H9 (cell line): ENCODE data around the gene B3GNT2. TPM values are rescaled to one million over a fixed set of nuclear protein-coding genes. Genes with fewer than 3 reads are reported as not detected.

Source experiments
- DNase-seq: peaks from one replicate; pipeline ENCODE4 v3.0.0-alpha.2; 2017
- H2AFZ ChIP-seq: one replicate; pipeline ENCODE4 v1.6.1; 2013; ENCODE audit warnings: mild to moderate bottlenecking, low read length, control low read depth, moderate library complexity
- H2AK5ac ChIP-seq: 2 replicates; pipeline ENCODE4 v1.6.1; 2013; ENCODE audit warnings: low read length, control low read depth, mixed read lengths; ENCODE audit not compliant: insufficient read length
- H2BK120ac ChIP-seq: one replicate; pipeline ENCODE4 v1.6.1; 2013; ENCODE audit warnings: low read depth, mild to moderate bottlenecking, low read length, control low read depth, inconsistent platforms; ENCODE audit not compliant: poor library complexity, severe bottlenecking
- H2BK12ac ChIP-seq: 2 replicates; pipeline ENCODE4 v1.6.1; 2013; ENCODE audit warnings: low read length, control low read depth, mixed read lengths, low read depth; ENCODE audit not compliant: insufficient read length
- H2BK15ac ChIP-seq: 2 replicates; pipeline ENCODE4 v1.6.1; 2013; ENCODE audit warnings: low read depth, low read length, control low read depth
- H2BK20ac ChIP-seq: one replicate; pipeline ENCODE4 v1.6.1; 2013; ENCODE audit warnings: low read depth, mild to moderate bottlenecking, low read length, control low read depth, inconsistent platforms; ENCODE audit not compliant: poor library complexity, severe bottlenecking
- H2BK5ac ChIP-seq: 2 replicates; pipeline ENCODE4 v1.6.1; 2013; ENCODE audit warnings: low read length, control low read depth, mixed read lengths; ENCODE audit not compliant: insufficient read length
- H3K14ac ChIP-seq: 2 replicates; pipeline ENCODE4 v1.6.1; 2013; ENCODE audit warnings: low read length, control low read depth; ENCODE audit not compliant: insufficient read depth
- H3K18ac ChIP-seq: 2 replicates; pipeline ENCODE4 v1.6.1; 2013; ENCODE audit warnings: low read depth, mild to moderate bottlenecking, mixed read lengths, low read length, control low read depth; ENCODE audit not compliant: insufficient read length
- H3K23ac ChIP-seq: 2 replicates; pipeline ENCODE4 v1.6.1; 2013; ENCODE audit warnings: low read length, control low read depth, mixed read lengths, low read depth; ENCODE audit not compliant: insufficient read length
- H3K23me2 ChIP-seq: 2 replicates; pipeline ENCODE4 v1.6.1; 2013; ENCODE audit warnings: low read depth, mild to moderate bottlenecking, mixed read lengths, low read length, control low read depth; ENCODE audit not compliant: insufficient read length, poor library complexity, severe bottlenecking
- H3K27ac ChIP-seq: 2 replicates; pipeline ENCODE4 v1.5.1; 2013; ENCODE audit warnings: low read length, control low read depth, mixed read lengths, low read depth; ENCODE audit not compliant: insufficient read length
- H3K27me3 ChIP-seq: 2 replicates; pipeline ENCODE4 v1.6.1; 2013; ENCODE audit warnings: low read length, control low read depth, inconsistent platforms; ENCODE audit not compliant: insufficient read depth
- H3K4ac ChIP-seq: 2 replicates; pipeline ENCODE4 v1.6.1; 2013; ENCODE audit warnings: low read depth, mild to moderate bottlenecking, control low read depth, inconsistent platforms, low read length, moderate library complexity
- H3K4me1 ChIP-seq: 2 replicates; pipeline ENCODE4 v1.6.1; 2013; ENCODE audit warnings: low read length, control low read depth, inconsistent platforms; ENCODE audit not compliant: insufficient read depth
- H3K4me2 ChIP-seq: 2 replicates; pipeline ENCODE4 v1.6.1; 2013; ENCODE audit warnings: low read length, control low read depth, mixed read lengths; ENCODE audit not compliant: insufficient read length, insufficient read depth
- H3K56ac ChIP-seq: 2 replicates; pipeline ENCODE4 v1.6.1; 2013; ENCODE audit warnings: low read depth, mild to moderate bottlenecking, mixed read lengths, low read length, control low read depth; ENCODE audit not compliant: insufficient read length
- H3K79me1 ChIP-seq: 2 replicates; pipeline ENCODE4 v1.6.1; 2013; ENCODE audit warnings: low read depth, mild to moderate bottlenecking, moderate library complexity, low read length, control low read depth, inconsistent platforms; ENCODE audit not compliant: insufficient read depth, poor library complexity, severe bottlenecking
- H3K79me2 ChIP-seq: 2 replicates; pipeline ENCODE4 v1.6.1; 2013; ENCODE audit warnings: low read length, control low read depth, inconsistent platforms; ENCODE audit not compliant: insufficient read depth
- H3K9ac ChIP-seq: 2 replicates; pipeline ENCODE4 v1.6.1; 2013; ENCODE audit warnings: low read length, control low read depth, mixed read lengths; ENCODE audit not compliant: insufficient read length; ENCODE audit errors: extremely low read depth
- H3K9me3 ChIP-seq: one replicate; pipeline ENCODE4 v1.6.1; 2013; ENCODE audit warnings: low read depth, low read length, inconsistent platforms; ENCODE audit not compliant: control insufficient read depth
- H3T11ph ChIP-seq: one replicate; pipeline ENCODE4 v1.6.1; 2013; ENCODE audit warnings: mild to moderate bottlenecking, low read length, control low read depth, inconsistent platforms
- H4K20me1 ChIP-seq: one replicate; pipeline ENCODE4 v1.6.1; 2013; ENCODE audit not compliant: control insufficient read depth, insufficient read length, insufficient read depth
- H4K5ac ChIP-seq: 2 replicates; pipeline ENCODE4 v1.6.1; 2013; ENCODE audit warnings: low read depth, mild to moderate bottlenecking, mixed read lengths, low read length, control low read depth; ENCODE audit not compliant: insufficient read length
- H4K8ac ChIP-seq: replicated peaks from 2 replicates; pipeline ENCODE4 v1.6.1; 2013; ENCODE audit warnings: low read length, control low read depth, mixed read lengths, low read depth; ENCODE audit not compliant: insufficient read length
- H4K91ac ChIP-seq: 2 replicates; pipeline ENCODE4 v1.6.1; 2013; ENCODE audit warnings: low read depth, mild to moderate bottlenecking, moderate library complexity, mixed read lengths, low read length, control low read depth; ENCODE audit not compliant: insufficient read length
- H3K27ac Mint-ChIP-seq, 3 experiments: 2 replicates in 2 of 3; 3 replicates in 1 of 3; pipeline ENCODE4 v1.8.0; 2020 to 2021; ENCODE audit warnings: mixed read lengths in 3 of 3, mild to moderate bottlenecking in 1 of 3, moderate library complexity in 1 of 3
- H3K27me3 Mint-ChIP-seq: 2 replicates; pipeline ENCODE4 v1.8.0; 2021; ENCODE audit warnings: low read depth, mild to moderate bottlenecking, moderate library complexity, mixed read lengths
- H3K36me3 Mint-ChIP-seq, 3 experiments: 2 replicates in 2 of 3; 3 replicates in 1 of 3; pipeline ENCODE4 v1.8.0; 2020 to 2021; ENCODE audit warnings: low read depth in 3 of 3, mixed read lengths in 3 of 3; ENCODE audit not compliant: insufficient read depth in 1 of 3
- H3K4me1 Mint-ChIP-seq, 2 experiments: 2 replicates each; pipeline ENCODE4 v1.8.0; 2020; ENCODE audit warnings: mixed read lengths in 2 of 2
- H3K4me3 Mint-ChIP-seq, 2 experiments: 2 replicates in 1 of 2; 3 replicates in 1 of 2; pipeline ENCODE4 v1.8.0; 2020 to 2021; ENCODE audit warnings: mild to moderate bottlenecking in 2 of 2, mixed read lengths in 2 of 2, moderate library complexity in 1 of 2
- H3K9me3 Mint-ChIP-seq, 2 experiments: 2 replicates in 1 of 2; 3 replicates in 1 of 2; pipeline ENCODE4 v1.8.0; 2020; ENCODE audit warnings: mild to moderate bottlenecking in 2 of 2, mixed read lengths in 2 of 2, moderate library complexity in 1 of 2
- total RNA-seq: library from RNA; stranded (reverse); gene quantifications from 2 replicates; pipeline ENCODE4 v1.2.1, GENCODE V29; 2021
- TF ChIP-seq, protein P1 (sequence below): fragments of 200-600 bp; sonication (generic); conservative IDR thresholded peaks from 3 replicates; pipeline ENCODE4 v1.8.0; 2021; ENCODE audit warnings: antibody characterized with exemption, mild to moderate bottlenecking

The B3GNT2 gene
- total RNA-seq, 1 experiment from 2014 or later, result 55.3 TPM

DNA sequence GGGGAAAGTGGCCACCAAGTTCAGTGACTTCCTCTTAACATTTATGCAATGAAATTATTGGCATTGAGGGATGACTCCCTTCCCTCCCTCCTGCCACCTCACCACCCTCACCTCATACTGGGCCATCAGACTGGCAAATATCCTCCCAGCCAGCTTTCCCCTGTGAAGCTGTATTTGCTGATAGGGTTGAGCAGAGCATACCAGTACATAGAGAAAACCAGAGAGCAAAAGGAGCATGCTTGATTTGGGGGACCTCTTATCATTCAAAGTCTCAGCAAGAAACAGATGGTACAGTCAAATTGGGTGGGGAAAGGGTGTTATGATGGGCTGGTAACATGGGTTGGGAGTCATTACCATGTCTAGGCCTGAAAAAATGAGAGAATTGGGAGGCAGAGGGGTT, 19.1 kb upstream of the B3GNT2 start:
- no peak overlapping the region for H3K27ac ChIP-seq
- H3K79me2 ChIP-seq, result no peaks in the 10 kb centered on the region
- H3K23me2 ChIP-seq, result no peaks in the 10 kb centered on the region
- H3K18ac ChIP-seq, result no peak overlapping the region
- no peaks in the 10 kb centered on the region for H3K79me1 ChIP-seq
- H2BK5ac ChIP-seq, result no peak overlapping the region
- H3K4me1 ChIP-seq, result no peaks in the 10 kb centered on the region
- no peak overlapping the region for H3K4me2 ChIP-seq
- H3K23ac ChIP-seq, result no peak overlapping the region
- no peaks in the 10 kb centered on the region for H3K36me3 Mint-ChIP-seq
- no peak overlapping the region for H3K4me3 Mint-ChIP-seq
- H3K56ac ChIP-seq, result no peak overlapping the region
- peaks cover 5 to 14% of the 10 kb centered on the region in 2 experiments for H3K4me1 Mint-ChIP-seq
- no peaks in the 10 kb centered on the region for H3K27me3 Mint-ChIP-seq
- no peak overlapping the region for H4K8ac ChIP-seq
- no peaks in the 10 kb centered on the region for H3K27me3 ChIP-seq
- H3K27ac Mint-ChIP-seq, result 0 out of 7 replicates have a peak overlapping the region, but pooled peaks of 1 of the 3 experiments have one; percentile 34
- H2BK15ac ChIP-seq, result no peak overlapping the region
- no peak overlapping the region for H3K14ac ChIP-seq
- H4K20me1 ChIP-seq, result no peaks in the 10 kb centered on the region
- no peak overlapping the region for H2BK20ac ChIP-seq
- H4K91ac ChIP-seq, result no peak overlapping the region
- no peak overlapping the region for H4K5ac ChIP-seq
- no peak overlapping the region for H3K9ac ChIP-seq
- TF ChIP-seq, protein P1, sequence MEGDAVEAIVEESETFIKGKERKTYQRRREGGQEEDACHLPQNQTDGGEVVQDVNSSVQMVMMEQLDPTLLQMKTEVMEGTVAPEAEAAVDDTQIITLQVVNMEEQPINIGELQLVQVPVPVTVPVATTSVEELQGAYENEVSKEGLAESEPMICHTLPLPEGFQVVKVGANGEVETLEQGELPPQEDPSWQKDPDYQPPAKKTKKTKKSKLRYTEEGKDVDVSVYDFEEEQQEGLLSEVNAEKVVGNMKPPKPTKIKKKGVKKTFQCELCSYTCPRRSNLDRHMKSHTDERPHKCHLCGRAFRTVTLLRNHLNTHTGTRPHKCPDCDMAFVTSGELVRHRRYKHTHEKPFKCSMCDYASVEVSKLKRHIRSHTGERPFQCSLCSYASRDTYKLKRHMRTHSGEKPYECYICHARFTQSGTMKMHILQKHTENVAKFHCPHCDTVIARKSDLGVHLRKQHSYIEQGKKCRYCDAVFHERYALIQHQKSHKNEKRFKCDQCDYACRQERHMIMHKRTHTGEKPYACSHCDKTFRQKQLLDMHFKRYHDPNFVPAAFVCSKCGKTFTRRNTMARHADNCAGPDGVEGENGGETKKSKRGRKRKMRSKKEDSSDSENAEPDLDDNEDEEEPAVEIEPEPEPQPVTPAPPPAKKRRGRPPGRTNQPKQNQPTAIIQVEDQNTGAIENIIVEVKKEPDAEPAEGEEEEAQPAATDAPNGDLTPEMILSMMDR, result no peak
- H2AK5ac ChIP-seq, result no peak overlapping the region
- H3K9me3 ChIP-seq, result no peaks in the 10 kb centered on the region
- H2BK120ac ChIP-seq, result no peak overlapping the region
- H3K9me3 Mint-ChIP-seq, result no peaks in the 10 kb centered on the region; a peak in 2 of 5 replicates
- H2BK12ac ChIP-seq, result no peak overlapping the region
- no peak overlapping the region for H3T11ph ChIP-seq
- no peak overlapping the region for H3K4ac ChIP-seq
- no peak for DNase-seq
- H2AFZ ChIP-seq, result no peak overlapping the region
